WTC11 (cell line): ENCODE measurements around the gene BMP6. TPM values are rescaled to one million over a fixed set of nuclear protein-coding genes. Genes with fewer than 3 reads are reported as not detected.

Experiments
- ATAC-seq: fragments of 200-7000 bp; cut with Tn5 transposase; 2 replicates; pipeline ENCODE4 v1.10.0; 2021; ENCODE audit warnings: mild to moderate bottlenecking, moderate library complexity
- CTCF ChIA-PET: fragments of 300-600 bp; sonication (Branson Sonifier 250); formaldehyde crosslinking; loops from one replicate; lab custom pipeline; 2021; ENCODE audit warnings: antibody characterized with exemption; lab: Charles Lee
- POLR2A ChIA-PET: fragments of 350-600 bp; sonication (Branson Sonifier 250); formaldehyde crosslinking; loops from one replicate; lab custom pipeline; 2021; ENCODE audit warnings: antibody characterized with exemption; lab: Charles Lee
- DNase-seq: peaks from one replicate; pipeline ENCODE4 v3.0.0; 2021; ENCODE audit warnings: low spot score
- H3K27ac Mint-ChIP-seq: 2 replicates; pipeline ENCODE4 v1.8.0; 2021; ENCODE audit warnings: mixed read lengths
- H3K27me3 Mint-ChIP-seq: 2 replicates; pipeline ENCODE4 v1.8.0; 2021; ENCODE audit warnings: low read depth, mild to moderate bottlenecking, moderate library complexity, mixed read lengths
- H3K36me3 Mint-ChIP-seq: 2 replicates; pipeline ENCODE4 v1.8.0; 2021; ENCODE audit warnings: mixed read lengths
- H3K4me1 Mint-ChIP-seq: 2 replicates; pipeline ENCODE4 v1.8.0; 2022; ENCODE audit warnings: mixed read lengths
- H3K4me3 Mint-ChIP-seq: 2 replicates; pipeline ENCODE4 v1.8.0; 2021; ENCODE audit warnings: mild to moderate bottlenecking, moderate library complexity, mixed read lengths
- H3K9me3 Mint-ChIP-seq: 2 replicates; pipeline ENCODE4 v1.8.0; 2021; ENCODE audit warnings: mixed read lengths
- AR ChIP-seq: fragments of 250-450 bp; sonication (Bioruptor Pico); IDR thresholded peaks from 2 replicates; pipeline ENCODE4 v1.9.0; 2021; ENCODE audit warnings: mild to moderate bottlenecking
- ELF4 ChIP-seq: sonication (generic); formaldehyde crosslinking; IDR thresholded peaks from 2 replicates; pipeline ENCODE4 v1.8.1; 2022; ENCODE audit warnings: low read depth, mild to moderate bottlenecking, moderate library complexity, missing genetic modification reagents
- FOXJ3 ChIP-seq: sonication (generic); formaldehyde crosslinking; IDR thresholded peaks from 2 replicates; pipeline ENCODE4 v1.9.0; 2021; ENCODE audit warnings: missing genetic modification reagents, mild to moderate bottlenecking, borderline replicate concordance
- FOXP1 ChIP-seq: sonication (generic); formaldehyde crosslinking; IDR thresholded peaks from 2 replicates; pipeline ENCODE4 v1.8.0; 2022; ENCODE audit warnings: missing genetic modification reagents, mild to moderate bottlenecking, moderate library complexity, borderline replicate concordance
- GTF2I ChIP-seq: fragments of 250-450 bp; sonication (Bioruptor Pico); conservative IDR thresholded peaks from 2 replicates; pipeline ENCODE4 v1.4.0; 2021; ENCODE audit warnings: mild to moderate bottlenecking
- IRF1 ChIP-seq: sonication (generic); formaldehyde crosslinking; IDR thresholded peaks from 2 replicates; pipeline ENCODE4 v1.8.0; 2023; ENCODE audit warnings: missing genetic modification reagents
- MAX ChIP-seq: sonication (generic); formaldehyde crosslinking; IDR thresholded peaks from 2 replicates; pipeline ENCODE4 v1.8.0; 2022; ENCODE audit warnings: mild to moderate bottlenecking, missing genetic modification reagents
- NFATC4 ChIP-seq: fragments of 250-450 bp; sonication (Bioruptor Pico); IDR thresholded peaks from 2 replicates; pipeline ENCODE4 v1.9.0; 2021; ENCODE audit warnings: mild to moderate bottlenecking
- NFE2L1 ChIP-seq: sonication (generic); formaldehyde crosslinking; IDR thresholded peaks from 2 replicates; pipeline ENCODE4 v1.8.1; 2023; ENCODE audit warnings: missing genetic modification reagents
- NFYB ChIP-seq: sonication (generic); formaldehyde crosslinking; conservative IDR thresholded peaks from 2 replicates; pipeline ENCODE4 v1.8.0; 2022; ENCODE audit warnings: low read depth, missing genetic modification reagents
- TP53 ChIP-seq: sonication (generic); formaldehyde crosslinking; IDR thresholded peaks from 2 replicates; pipeline ENCODE4 v1.8.1; 2023; ENCODE audit warnings: mild to moderate bottlenecking, missing genetic modification reagents
- ZBTB21 ChIP-seq: sonication (generic); formaldehyde crosslinking; IDR thresholded peaks from 2 replicates; pipeline ENCODE4 v1.8.1; 2023; ENCODE audit warnings: mild to moderate bottlenecking, missing genetic modification reagents, borderline replicate concordance
- ZNF219 ChIP-seq: sonication (generic); formaldehyde crosslinking; IDR thresholded peaks from 2 replicates; pipeline ENCODE4 v1.8.0; 2023; ENCODE audit warnings: missing genetic modification reagents, mild to moderate bottlenecking, borderline replicate concordance
- ZNF232 ChIP-seq: sonication (generic); formaldehyde crosslinking; IDR thresholded peaks from 2 replicates; pipeline ENCODE4 v1.8.0; 2022; ENCODE audit warnings: mild to moderate bottlenecking, missing genetic modification reagents
- ZNF396 ChIP-seq: fragments of 250-450 bp; sonication (Bioruptor Pico); IDR thresholded peaks from 2 replicates; pipeline ENCODE4 v1.8.0; 2021; ENCODE audit warnings: mild to moderate bottlenecking, moderate library complexity, borderline replicate concordance
- ZNF671 ChIP-seq: fragments of 250-450 bp; sonication (Bioruptor Pico); IDR thresholded peaks from 2 replicates; pipeline ENCODE4 v1.8.0; 2021; ENCODE audit warnings: mild to moderate bottlenecking
- total RNA-seq: library from RNA; stranded (reverse); gene quantifications from 3 replicates; pipeline ENCODE4 v1.2.3, GENCODE V29; 2021
- TF ChIP-seq, protein P1 (sequence below): sonication (generic); formaldehyde crosslinking; IDR thresholded peaks from 2 replicates; pipeline ENCODE4 v1.8.1; 2023; ENCODE audit warnings: mild to moderate bottlenecking, missing genetic modification reagents
- TF ChIP-seq, protein P2 (sequence below): sonication (generic); formaldehyde crosslinking; IDR thresholded peaks from 2 replicates; pipeline ENCODE4 v1.8.1; 2022; ENCODE audit warnings: missing genetic modification reagents, borderline replicate concordance
- TF ChIP-seq, protein P3 (sequence below): fragments of 250-450 bp; sonication (Bioruptor Pico); IDR thresholded peaks from 2 replicates; pipeline ENCODE4 v2.1.2; 2022; ENCODE audit warnings: mild to moderate bottlenecking, moderate library complexity
- TF ChIP-seq, protein P4 (sequence below): sonication (generic); formaldehyde crosslinking; conservative IDR thresholded peaks from 2 replicates; pipeline ENCODE4 v1.8.1; 2023; ENCODE audit warnings: mild to moderate bottlenecking, low read depth, missing genetic modification reagents, moderate library complexity

The BMP6 gene
- total RNA-seq, 1 experiment from 2014 or later: 1.0 TPM

DNA sequence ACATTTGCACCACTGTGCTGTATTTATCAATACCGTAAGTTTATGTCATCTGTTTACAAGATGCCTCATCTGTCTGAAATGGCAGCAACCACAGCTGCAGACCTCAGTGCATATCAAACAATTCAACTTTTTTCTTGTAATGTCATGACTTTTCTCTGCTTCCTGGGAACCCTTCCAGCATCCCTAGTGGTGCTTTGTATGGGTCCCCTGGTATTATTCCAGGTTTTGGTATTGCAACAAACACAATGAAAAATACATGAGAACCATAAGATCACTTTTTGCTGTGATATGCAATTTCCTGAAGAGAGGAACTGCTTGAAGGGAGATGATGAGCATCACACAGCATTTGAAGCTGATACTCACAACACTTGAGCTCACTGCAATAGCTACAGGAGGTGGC, 196.7 kb downstream of the BMP6 start:
- POLR2A ChIA-PET: no interaction called here
- CTCF ChIA-PET: no interaction called here

GRCh38 chr6:7924867-7925266, 199.0 kb downstream of the BMP6 start:
- H3K9me3 Mint-ChIP-seq: peaks cover 31% of the 10 kb centered on the region
- H3K4me1 Mint-ChIP-seq: no peaks in the 10 kb centered on the region
- CTCF ChIA-PET: no interaction called here
- ATAC-seq: no peak
- peaks cover 5% of the 10 kb centered on the region for H3K27me3 Mint-ChIP-seq
- no peak overlapping the region for H3K27ac Mint-ChIP-seq
- DNase-seq: no peak
- H3K4me3 Mint-ChIP-seq: no peak overlapping the region
- POLR2A ChIA-PET: no interaction called here
- H3K36me3 Mint-ChIP-seq: peaks cover 17% of the 10 kb centered on the region
- TF ChIP-seq IRF1 (CRISPR knock-in tag): no peak
- no peak for TF ChIP-seq ZBTB21 (CRISPR knock-in tag)
- TF ChIP-seq NFE2L1 (CRISPR knock-in tag): no peak
- TF ChIP-seq, protein P1, sequence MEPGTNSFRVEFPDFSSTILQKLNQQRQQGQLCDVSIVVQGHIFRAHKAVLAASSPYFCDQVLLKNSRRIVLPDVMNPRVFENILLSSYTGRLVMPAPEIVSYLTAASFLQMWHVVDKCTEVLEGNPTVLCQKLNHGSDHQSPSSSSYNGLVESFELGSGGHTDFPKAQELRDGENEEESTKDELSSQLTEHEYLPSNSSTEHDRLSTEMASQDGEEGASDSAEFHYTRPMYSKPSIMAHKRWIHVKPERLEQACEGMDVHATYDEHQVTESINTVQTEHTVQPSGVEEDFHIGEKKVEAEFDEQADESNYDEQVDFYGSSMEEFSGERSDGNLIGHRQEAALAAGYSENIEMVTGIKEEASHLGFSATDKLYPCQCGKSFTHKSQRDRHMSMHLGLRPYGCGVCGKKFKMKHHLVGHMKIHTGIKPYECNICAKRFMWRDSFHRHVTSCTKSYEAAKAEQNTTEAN (CRISPR knock-in tag): no peak
- no peak for TF ChIP-seq GTF2I (CRISPR knock-in tag)
- no peak for TF ChIP-seq ZNF671
- TF ChIP-seq ZNF232: no peak
- TF ChIP-seq ZNF219 (CRISPR knock-in tag): no peak
- TF ChIP-seq TP53 (CRISPR knock-in tag): no peak

More for the DNA sequence above, 196.7 kb downstream of the BMP6 start:
- no peak for DNase-seq
- H3K4me3 Mint-ChIP-seq: no peak overlapping the region
- peaks cover 17% of the 10 kb centered on the region for H3K36me3 Mint-ChIP-seq
- no peaks in the 10 kb centered on the region for H3K4me1 Mint-ChIP-seq
- ATAC-seq: no peak
- no peak overlapping the region for H3K27ac Mint-ChIP-seq
- TF ChIP-seq, protein P2, sequence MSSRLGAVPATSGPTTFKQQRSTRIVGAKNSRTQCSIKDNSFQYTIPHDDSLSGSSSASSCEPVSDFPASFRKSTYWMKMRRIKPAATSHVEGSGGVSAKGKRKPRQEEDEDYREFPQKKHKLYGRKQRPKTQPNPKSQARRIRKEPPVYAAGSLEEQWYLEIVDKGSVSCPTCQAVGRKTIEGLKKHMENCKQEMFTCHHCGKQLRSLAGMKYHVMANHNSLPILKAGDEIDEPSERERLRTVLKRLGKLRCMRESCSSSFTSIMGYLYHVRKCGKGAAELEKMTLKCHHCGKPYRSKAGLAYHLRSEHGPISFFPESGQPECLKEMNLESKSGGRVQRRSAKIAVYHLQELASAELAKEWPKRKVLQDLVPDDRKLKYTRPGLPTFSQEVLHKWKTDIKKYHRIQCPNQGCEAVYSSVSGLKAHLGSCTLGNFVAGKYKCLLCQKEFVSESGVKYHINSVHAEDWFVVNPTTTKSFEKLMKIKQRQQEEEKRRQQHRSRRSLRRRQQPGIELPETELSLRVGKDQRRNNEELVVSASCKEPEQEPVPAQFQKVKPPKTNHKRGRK (CRISPR knock-in tag): no peak
- TF ChIP-seq MAX (CRISPR knock-in tag) (no peak), FOXJ3 (CRISPR knock-in tag) (no peak), ZNF219 (CRISPR knock-in tag) (no peak), NFYB (CRISPR knock-in tag) (no peak), ZNF396 (CRISPR knock-in tag) (no peak), FOXP1 (CRISPR knock-in tag) (no peak), NFATC4 (CRISPR knock-in tag) (no peak), ZNF671 (no peak), TP53 (CRISPR knock-in tag) (no peak), ZBTB21 (CRISPR knock-in tag) (no peak), AR (CRISPR knock-in tag) (no peak), ELF4 (CRISPR knock-in tag) (no peak)
- TF ChIP-seq, protein P3, sequence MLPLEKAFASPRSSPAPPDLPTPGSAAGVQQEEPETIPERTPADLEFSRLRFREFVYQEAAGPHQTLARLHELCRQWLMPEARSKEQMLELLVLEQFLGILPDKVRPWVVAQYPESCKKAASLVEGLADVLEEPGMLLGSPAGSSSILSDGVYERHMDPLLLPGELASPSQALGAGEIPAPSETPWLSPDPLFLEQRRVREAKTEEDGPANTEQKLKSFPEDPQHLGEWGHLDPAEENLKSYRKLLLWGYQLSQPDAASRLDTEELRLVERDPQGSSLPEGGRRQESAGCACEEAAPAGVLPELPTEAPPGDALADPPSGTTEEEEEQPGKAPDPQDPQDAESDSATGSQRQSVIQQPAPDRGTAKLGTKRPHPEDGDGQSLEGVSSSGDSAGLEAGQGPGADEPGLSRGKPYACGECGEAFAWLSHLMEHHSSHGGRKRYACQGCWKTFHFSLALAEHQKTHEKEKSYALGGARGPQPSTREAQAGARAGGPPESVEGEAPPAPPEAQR (CRISPR knock-in tag): no peak
- TF ChIP-seq, protein P4, sequence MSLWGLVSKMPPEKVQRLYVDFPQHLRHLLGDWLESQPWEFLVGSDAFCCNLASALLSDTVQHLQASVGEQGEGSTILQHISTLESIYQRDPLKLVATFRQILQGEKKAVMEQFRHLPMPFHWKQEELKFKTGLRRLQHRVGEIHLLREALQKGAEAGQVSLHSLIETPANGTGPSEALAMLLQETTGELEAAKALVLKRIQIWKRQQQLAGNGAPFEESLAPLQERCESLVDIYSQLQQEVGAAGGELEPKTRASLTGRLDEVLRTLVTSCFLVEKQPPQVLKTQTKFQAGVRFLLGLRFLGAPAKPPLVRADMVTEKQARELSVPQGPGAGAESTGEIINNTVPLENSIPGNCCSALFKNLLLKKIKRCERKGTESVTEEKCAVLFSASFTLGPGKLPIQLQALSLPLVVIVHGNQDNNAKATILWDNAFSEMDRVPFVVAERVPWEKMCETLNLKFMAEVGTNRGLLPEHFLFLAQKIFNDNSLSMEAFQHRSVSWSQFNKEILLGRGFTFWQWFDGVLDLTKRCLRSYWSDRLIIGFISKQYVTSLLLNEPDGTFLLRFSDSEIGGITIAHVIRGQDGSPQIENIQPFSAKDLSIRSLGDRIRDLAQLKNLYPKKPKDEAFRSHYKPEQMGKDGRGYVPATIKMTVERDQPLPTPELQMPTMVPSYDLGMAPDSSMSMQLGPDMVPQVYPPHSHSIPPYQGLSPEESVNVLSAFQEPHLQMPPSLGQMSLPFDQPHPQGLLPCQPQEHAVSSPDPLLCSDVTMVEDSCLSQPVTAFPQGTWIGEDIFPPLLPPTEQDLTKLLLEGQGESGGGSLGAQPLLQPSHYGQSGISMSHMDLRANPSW (CRISPR knock-in tag): no peak
- no peaks in the 10 kb centered on the region; the same call in 1 of the 2 replicates for H3K27me3 Mint-ChIP-seq
- peaks cover 29% of the 10 kb centered on the region for H3K9me3 Mint-ChIP-seq
